ENCODE data around the gene PPP4R4. TPM values are rescaled to one million over a fixed set of nuclear protein-coding genes. Genes with fewer than 3 reads are reported as not detected.

Gene PPP4R4
- total RNA-seq, 1 donor, result under 0.01 TPM

- Histone ChIP-seq H3K4me2 (ENCODE audit: insufficient read depth, low read length) (no peak overlapping the region), H3K9me3 (ENCODE audit: low read depth, low read length) (no peaks in the 10 kb centered on the region), H3K4me1 (ENCODE audit: insufficient read depth, low read length) (no peaks in the 10 kb centered on the region), H3K79me2 (ENCODE audit: insufficient read depth, low read length) (no peaks in the 10 kb centered on the region), H3K27ac (ENCODE audit: low read depth, low read length) (no peak overlapping the region), H3K27me3 (ENCODE audit: insufficient read depth, low read length) (no peaks in the 10 kb centered on the region), H4K20me1 (ENCODE audit: insufficient read depth, low read length) (no peaks in the 10 kb centered on the region), H2AFZ (ENCODE audit: low read length) (no peak overlapping the region), H3K36me3 (ENCODE audit: insufficient read depth, low read length) (no peaks in the 10 kb centered on the region), H3K4me3 (ENCODE audit: insufficient read depth, low read length) (no peak overlapping the region)
- no peak for DNase-seq (ENCODE audit: insufficient read length, low spot score, missing footprints)
- no peak for TF ChIP-seq CTCF (IDR thresholded peaks at IDR 0.05; ENCODE audit: extremely low read depth, low read depth, low read length)
Measured at GRCh38 chr14:94312481-94313246, 138.5 kb downstream of the PPP4R4 start.

GRCh38 chr14:94313991-94314655, 140.0 kb downstream of the PPP4R4 start:
- Histone ChIP-seq H3K27ac (ENCODE audit: low read depth, low read length) (no peak overlapping the region), H3K4me3 (ENCODE audit: insufficient read depth, low read length) (no peak overlapping the region), H3K9me3 (ENCODE audit: low read depth, low read length) (no peaks in the 10 kb centered on the region), H3K79me2 (ENCODE audit: insufficient read depth, low read length) (no peaks in the 10 kb centered on the region), H3K4me1 (ENCODE audit: insufficient read depth, low read length) (no peaks in the 10 kb centered on the region), H3K4me2 (ENCODE audit: insufficient read depth, low read length) (no peak overlapping the region), H3K36me3 (ENCODE audit: insufficient read depth, low read length) (no peaks in the 10 kb centered on the region), H2AFZ (ENCODE audit: low read length) (no peak overlapping the region), H4K20me1 (ENCODE audit: insufficient read depth, low read length) (no peaks in the 10 kb centered on the region), H3K27me3 (ENCODE audit: insufficient read depth, low read length) (no peaks in the 10 kb centered on the region)
- peak; percentile 81 for DNase-seq (ENCODE audit: insufficient read length, low spot score, missing footprints)
- TF ChIP-seq CTCF (IDR thresholded peaks at IDR 0.05; ENCODE audit: extremely low read depth, low read depth, low read length), result no peak

- TF ChIP-seq CTCF (IDR thresholded peaks at IDR 0.05; ENCODE audit: extremely low read depth, low read depth, low read length), result no peak
- Histone ChIP-seq H3K36me3 (ENCODE audit: insufficient read depth, low read length) (no peaks in the 10 kb centered on the region), H3K4me1 (ENCODE audit: insufficient read depth, low read length) (no peaks in the 10 kb centered on the region), H3K27me3 (ENCODE audit: insufficient read depth, low read length) (no peaks in the 10 kb centered on the region), H2AFZ (ENCODE audit: low read length) (no peak overlapping the region), H3K9me3 (ENCODE audit: low read depth, low read length) (no peaks in the 10 kb centered on the region), H4K20me1 (ENCODE audit: insufficient read depth, low read length) (no peaks in the 10 kb centered on the region), H3K4me3 (ENCODE audit: insufficient read depth, low read length) (no peak overlapping the region), H3K27ac (ENCODE audit: low read depth, low read length) (no peak overlapping the region), H3K79me2 (ENCODE audit: insufficient read depth, low read length) (no peaks in the 10 kb centered on the region), H3K4me2 (ENCODE audit: insufficient read depth, low read length) (no peak overlapping the region)
- DNase-seq (ENCODE audit: insufficient read length, low spot score, missing footprints), result no peak
Measured at GRCh38 chr14:94314890-94315289, 140.8 kb downstream of the PPP4R4 start.

GRCh38 chr14:94316692-94317091, 142.6 kb downstream of the PPP4R4 start:
- Histone ChIP-seq H3K36me3 (ENCODE audit: insufficient read depth, low read length) (no peaks in the 10 kb centered on the region), H3K4me2 (ENCODE audit: insufficient read depth, low read length) (no peak overlapping the region), H3K27me3 (ENCODE audit: insufficient read depth, low read length) (no peaks in the 10 kb centered on the region), H3K9me3 (ENCODE audit: low read depth, low read length) (no peaks in the 10 kb centered on the region), H3K79me2 (ENCODE audit: insufficient read depth, low read length) (no peaks in the 10 kb centered on the region), H3K4me1 (ENCODE audit: insufficient read depth, low read length) (no peaks in the 10 kb centered on the region), H3K27ac (ENCODE audit: low read depth, low read length) (no peak overlapping the region), H2AFZ (ENCODE audit: low read length) (no peak overlapping the region), H4K20me1 (ENCODE audit: insufficient read depth, low read length) (no peaks in the 10 kb centered on the region), H3K4me3 (ENCODE audit: insufficient read depth, low read length) (no peak overlapping the region)
- DNase-seq (ENCODE audit: insufficient read length, low spot score, missing footprints), result no peak
- TF ChIP-seq CTCF (IDR thresholded peaks at IDR 0.05; ENCODE audit: extremely low read depth, low read depth, low read length), result no peak

Measured in osteoblast (primary cell).